GM19043 (cell line): ENCODE data around the gene CIP2A.

Experiments
- ATAC-seq: cut with Tn5 transposase; IDR thresholded peaks from one replicate; pipeline ENCODE4 v1.9.1; 2021; ENCODE audit warnings: low read depth; ENCODE audit not compliant: unreplicated experiment

The CIP2A gene

DNA sequence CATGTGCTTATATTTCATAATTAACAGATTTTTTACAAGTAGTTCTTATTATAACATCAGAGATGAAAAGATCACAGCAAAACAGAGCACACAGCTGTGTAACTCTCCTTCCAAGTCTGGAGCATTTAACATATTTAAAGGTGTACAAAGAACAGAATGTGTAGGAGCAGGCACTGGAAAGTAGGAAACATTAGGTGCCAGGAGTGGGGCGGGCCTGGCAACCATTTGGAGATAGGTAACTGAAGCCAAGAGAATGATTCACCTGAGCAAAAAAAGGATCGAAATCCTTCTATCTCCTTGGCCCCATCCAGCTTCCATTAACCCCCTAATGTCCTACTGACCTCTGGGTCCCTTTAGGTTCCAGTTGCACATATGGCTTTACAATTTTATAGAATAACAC is 76.6 kb downstream of the CIP2A start:
- no peak for ATAC-seq

DNA sequence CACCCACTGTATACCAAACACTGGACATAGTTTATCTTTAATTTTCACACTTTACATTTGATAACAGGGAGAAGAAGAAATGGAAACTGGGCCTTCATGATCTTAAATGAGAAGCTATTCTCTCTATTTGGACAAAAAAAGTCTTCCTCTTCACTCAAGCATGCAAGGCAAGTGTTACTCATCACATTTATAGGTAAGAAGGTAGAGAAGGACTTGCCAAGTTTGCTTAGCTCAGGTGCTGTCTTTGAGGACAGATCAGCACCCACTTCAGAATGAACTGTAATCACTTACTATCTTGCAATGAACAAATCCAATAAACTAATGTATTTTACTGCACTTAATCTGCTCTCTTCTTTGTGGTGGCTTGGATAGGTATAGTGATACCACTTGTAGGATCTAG is 77.7 kb downstream of the CIP2A start:
- no peak for ATAC-seq

DNA sequence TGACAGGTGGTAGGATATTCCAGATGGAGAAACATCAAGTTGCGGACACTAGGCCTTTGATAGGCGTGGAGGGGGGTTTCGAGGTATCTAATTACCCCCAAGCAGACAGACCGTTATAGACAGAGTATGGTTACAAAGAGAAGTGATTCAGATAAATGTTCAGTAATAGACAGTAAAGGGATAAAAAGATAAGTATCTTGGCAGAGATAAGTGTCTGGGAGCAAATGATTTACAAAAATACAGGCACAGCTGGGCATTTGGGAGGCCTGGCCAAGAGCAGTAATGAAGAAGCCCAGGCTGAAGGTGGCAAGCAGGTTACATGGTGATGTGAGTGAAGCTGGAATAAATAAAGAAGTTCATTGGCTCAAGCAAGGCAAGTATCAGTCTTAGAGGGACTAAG is 78.2 kb downstream of the CIP2A start:
- no peak for ATAC-seq

- no peak for ATAC-seq
These were observed 78.7 kb downstream of the CIP2A start, which contains the start of gene MYH15 for GRCh38 chr3:108510496-108510895. TSS of gene MYH15 (minus strand) at chr3:108510596. CDS start at chr3:108510530, 66 bp downstream.

GRCh38 chr3:108509871-108510270 is 79.4 kb downstream of the CIP2A start:
- no peak for ATAC-seq

DNA sequence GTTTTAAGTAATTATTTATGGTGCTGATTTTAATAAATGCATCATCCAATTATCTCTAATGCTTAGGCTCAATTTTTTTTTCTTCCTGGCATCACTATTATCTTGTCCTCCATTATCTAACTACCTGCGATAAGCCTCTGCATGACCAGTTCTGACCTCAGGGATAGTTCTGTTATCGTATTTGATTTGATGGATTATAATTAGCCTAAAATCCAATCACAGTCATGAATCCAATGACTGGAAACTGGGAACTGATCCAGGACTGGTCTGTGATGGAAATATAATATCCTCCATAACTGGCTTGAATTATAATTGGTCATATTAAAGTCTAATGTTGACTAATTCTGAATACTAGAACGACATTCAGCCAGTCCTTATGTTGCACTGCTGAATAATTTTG is 80.0 kb downstream of the CIP2A start:
- ATAC-seq: no peak

DNA sequence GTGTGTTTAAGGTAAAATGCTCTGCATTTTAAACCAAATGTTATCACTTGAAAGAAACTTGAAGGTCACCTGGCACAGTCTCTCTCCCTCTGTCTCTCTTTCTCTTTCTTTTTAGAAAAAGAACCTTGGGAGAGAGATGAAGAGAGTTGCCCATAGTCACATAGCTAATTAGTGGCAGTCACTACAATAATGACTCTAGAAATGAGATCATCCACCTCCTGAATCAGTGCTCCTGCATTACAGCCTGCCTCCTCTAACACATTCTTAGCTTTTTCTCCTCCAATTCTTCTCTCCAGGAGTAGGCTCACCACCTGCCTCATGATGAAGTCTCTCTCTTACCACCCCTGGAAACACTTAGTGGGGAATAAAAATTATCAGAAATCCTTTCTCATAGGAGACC is 81.3 kb downstream of the CIP2A start:
- no peak for ATAC-seq

DNA sequence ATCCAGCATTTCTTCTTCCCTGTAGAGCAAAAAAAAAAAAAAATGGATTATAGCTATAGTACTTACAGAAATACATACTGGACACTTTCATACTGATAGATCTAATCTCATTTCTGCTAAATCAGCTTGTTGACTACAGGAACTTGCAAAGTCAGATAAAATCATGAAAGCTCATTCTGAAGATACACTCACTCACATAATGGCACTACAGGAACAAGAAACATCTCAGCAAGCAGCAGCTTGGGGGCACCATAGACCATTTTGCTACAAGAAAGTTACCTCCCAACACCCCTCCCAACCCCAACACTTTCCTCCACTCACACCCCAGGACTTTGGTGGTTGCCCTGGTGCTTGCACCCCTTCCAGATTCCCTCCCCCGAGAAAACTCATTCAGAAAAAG is 83.4 kb downstream of the CIP2A start:
- ATAC-seq: no peak

DNA sequence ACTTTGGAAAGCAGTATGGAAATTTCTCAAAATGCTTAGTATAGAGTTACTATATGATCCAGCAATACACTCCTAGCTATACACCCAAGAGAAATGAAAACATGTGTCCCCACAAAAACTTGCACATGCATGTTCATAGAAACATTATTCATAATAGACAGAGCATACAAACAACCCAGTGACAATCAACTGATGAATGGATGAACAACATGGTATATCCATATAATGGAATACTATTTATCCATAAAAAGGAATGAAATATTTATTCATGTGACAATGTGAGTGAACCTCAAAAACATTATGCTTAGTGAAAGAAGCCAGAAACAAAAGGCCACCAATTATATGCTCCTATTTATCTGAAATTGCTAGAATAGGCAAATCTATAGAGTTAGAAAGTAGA is 85.5 kb downstream of the CIP2A start:
- no peak for ATAC-seq

GRCh38 chr3:108501535-108501934 is 87.7 kb downstream of the CIP2A start:
- no peak for ATAC-seq

DNA sequence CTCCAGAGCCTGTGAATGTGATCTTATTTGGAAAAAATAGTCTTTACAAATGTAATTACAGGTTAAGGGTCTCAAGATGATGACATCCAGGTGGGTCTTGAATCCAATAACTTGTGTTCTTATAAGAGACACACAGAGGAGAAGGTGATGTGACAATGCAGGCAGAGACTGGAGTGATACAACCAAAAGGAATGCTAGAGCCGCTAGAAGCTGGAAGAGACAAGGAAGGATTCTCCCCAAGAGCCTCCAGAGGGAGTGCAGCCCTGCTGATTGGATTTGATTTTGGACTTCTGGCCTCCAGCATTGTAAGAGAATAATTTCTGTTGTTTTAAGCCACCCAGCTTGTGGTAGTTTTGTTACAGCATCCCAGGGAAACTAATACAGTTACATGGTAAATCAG is 88.5 kb downstream of the CIP2A start:
- ATAC-seq: no peak
